Globus pallidus (tissue), 1 donor: ENCODE results near the gene SFT2D3.

ENCODE experiments used
- DNase-seq: peaks from one replicate; pipeline ENCODE4 v3.0.0-alpha.2; 2015; ENCODE audit warnings: low spot score

Gene SFT2D3

DNA sequence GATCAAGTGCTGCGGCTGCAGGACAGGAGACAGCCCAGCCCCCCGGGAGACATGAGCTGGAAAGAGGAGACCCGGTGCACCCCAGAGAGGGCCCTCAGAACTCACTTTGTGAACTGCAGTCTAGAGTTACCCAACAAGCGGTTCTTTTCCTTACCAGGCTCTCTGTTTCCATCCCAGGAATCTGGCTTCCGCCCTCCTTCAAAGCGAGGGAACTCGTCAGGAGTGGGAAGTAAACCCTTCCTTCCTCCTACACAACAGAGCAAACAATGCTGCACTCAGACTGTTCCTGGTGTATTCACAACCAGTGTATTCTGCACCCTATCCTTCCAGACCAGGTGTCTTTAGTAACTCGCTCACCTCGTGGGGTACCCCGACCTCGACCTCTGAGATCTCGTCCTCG lies 8.0 kb downstream of the SFT2D3 start:
- DNase-seq = no peak

DNA sequence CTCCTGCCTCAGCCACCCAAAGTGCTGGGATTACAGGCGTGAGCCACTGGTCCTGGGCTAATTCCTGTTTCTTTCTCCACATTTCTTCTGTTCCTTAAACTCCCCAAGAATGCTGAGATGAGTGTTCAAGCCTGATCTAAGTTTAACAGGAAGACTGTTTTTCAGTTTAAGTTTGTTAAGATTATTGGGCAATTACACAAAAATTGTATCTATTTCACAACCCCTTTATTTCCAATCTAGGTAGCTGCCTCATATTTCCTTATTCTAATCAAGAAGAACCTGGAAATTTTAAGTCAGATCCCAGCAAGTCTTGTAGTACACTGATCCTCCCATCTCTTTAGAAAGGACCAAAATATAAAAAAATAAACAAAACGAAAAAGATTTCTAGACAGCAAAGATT lies 11.7 kb downstream of the SFT2D3 start:
- DNase-seq = no peak

DNA sequence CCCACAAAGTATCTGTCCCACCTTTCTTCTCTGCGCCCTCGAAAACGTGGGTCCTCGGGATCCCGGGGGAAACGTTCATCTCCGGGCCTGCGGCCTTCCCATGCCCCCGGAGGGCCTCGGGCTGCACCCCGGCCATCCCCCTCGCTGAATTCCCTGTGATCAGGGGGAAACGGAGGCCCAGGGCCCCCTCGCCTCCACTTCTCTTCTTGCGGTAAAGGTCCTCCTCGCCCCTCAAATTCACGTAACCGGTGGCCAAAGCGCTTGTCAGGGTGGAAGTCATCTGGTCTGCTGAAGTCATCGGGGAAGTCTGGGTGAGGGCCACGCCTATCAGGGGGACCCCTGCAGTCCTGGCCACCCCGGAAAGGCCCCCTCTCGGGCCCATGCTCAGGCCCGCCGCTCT lies 12.3 kb downstream of the SFT2D3 start:
- DNase-seq = no peak

DNA sequence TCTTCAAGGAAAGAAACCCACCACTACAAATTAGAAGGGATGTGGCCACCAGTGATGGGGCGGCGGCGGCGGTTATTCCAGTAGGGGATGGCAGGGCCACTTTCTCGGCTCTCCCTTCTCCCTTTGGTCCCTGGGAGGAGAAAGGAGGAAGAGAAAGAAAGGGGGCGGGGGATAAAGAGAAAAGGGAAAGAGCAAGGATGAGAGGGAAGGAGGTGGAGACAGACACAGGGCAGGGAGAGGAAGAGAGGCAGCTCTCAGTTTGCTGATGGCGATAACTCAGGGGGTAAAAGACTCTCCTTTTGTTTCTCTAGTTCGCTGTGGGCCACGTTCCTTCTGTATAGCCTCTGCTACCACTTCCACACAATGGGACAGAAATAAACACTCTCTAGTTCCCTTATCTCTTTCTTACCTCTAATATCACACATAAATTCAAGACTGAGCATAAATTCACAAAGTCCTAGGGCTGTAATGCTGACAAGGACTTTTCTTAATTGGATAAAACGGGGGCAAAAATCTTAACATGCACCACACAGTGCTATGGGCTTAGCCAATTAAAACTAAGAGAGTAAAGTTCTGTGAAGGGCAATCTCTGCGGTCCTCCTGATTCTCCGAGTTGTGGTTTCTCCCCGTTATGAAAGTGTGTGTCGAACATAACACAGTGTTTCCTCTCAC lies 14.6 kb downstream of the SFT2D3 start:
- DNase-seq = no peak

DNA sequence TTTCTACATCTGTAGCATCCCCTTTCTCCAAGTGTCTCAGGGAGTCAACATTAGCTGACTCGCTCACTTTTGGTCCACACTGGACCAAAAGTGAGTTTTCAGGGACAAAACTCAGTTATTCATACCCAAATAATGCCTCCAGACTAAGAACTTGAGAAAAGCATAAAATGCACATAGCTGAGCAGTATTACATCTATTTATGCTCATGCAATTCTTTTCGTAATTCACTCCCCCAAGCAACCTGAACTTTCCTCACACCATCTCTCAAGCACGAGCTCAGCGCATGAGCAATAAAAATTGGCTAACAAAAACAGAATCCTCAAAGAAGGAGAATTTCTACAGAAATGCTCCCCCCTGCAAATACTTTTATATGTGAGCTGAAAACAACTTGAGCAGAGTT lies 17.0 kb downstream of the SFT2D3 start:
- DNase-seq = no peak

DNA sequence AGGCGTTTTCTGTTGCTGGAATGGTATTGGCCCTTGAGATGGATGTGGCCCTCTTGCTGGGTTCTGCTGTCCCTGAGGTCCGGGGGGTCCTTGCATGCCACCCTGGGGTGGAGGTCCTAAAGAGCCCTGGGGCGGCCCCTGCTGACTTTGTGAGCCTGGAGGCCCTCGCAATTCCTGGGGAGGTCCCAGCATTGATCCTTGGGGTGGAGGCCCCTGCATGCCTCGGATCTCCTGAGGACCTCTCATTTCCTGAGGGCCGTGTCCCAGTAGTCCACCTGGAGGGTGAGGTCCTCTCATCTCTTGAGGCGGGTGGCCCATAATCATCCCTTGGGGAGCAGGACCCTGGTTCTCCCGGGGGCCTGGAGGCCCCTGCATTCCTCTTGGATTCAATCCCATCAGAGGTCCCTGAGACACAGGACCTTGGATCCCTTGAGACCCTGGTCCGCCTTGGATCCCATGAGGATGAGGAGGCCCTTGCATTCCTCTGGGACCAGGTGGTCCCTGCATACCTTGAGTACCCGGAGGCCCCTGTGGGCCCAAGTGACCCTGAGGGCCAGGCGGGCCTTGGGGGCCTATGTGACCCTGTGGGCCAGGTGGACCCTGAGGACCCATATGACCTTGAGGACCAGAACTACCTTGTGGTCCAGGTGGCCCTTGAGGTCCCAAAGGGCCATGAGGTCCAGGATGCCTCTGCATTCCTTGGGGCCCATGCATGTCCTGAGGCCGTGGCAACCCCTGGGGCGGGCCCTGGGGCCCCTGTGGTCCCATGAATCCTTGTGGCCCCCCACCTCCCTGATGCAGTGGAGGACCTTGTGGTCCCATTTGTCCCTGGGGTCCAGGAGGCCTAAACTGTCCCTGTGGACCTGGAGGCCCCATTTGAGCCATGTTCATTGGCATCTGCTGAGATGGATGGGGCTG lies 18.3 kb downstream of the SFT2D3 start:
- DNase-seq = no peak

DNA sequence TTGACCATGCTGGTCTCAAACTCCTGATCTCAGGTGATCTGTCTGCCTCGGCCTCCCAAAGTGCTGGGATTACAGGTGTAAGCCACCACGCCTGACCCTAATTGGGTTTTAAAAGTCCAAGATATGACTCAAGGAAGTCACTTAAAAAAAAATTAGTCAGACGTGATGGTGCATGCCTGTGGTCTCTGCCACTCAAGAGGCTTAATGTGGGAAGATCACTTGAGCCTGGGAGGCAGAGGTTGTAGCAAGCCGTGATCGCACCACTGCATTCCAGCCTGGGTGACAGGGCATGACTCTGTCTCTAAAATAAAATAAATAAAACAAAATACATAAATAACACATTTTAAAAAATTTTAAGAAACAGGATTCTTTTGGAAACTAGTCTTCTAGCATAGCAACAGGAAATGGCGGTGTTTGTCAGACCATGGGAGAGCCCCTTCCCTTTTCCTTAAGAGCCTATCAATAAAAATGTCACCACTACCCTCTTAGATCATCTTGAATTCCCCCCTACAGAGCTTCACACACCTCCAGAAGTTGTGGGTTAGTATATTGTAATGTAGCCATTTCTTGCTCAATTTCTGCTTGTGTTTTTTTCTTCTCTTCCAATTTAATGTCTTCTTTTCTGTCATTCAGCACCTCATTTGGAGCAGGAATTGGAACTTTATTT lies 20.1 kb downstream of the SFT2D3 start:
- DNase-seq = no peak

DNA sequence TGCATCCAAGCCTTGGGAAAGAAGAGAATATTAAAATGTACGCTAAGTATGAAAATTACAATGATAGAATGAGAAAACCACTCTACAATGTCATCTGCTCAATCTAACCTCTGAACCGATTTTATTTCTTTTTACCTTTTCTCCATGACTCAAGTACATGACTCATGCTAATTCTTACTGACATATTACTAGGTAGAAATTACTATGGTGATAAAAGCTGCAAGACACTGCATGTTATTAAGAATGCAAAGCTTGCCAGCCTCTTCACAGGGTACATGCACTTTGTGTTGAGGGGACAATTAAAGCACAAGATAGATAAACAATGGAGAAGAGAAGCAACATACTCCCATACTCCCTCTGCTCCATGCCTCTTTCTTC lies 20.7 kb downstream of the SFT2D3 start:
- DNase-seq = no peak

DNA sequence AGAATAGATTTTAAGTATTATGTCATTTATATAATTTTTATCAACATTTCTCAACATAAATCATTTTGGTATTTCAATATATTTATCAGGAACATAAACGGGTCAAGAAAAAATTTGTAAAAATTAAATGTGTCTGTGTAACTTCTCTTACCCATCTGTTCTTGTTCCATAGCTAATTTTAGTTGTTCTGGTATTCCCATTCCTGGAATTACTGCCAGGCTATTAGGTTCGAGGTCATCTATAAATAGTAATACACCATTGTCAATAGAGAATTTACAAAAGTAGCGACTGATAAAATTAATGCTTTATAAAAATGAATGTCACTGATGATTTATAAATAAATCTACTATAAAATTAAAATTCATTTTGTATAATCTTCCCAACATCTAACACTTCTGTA lies 21.5 kb downstream of the SFT2D3 start:
- DNase-seq = no peak

DNA sequence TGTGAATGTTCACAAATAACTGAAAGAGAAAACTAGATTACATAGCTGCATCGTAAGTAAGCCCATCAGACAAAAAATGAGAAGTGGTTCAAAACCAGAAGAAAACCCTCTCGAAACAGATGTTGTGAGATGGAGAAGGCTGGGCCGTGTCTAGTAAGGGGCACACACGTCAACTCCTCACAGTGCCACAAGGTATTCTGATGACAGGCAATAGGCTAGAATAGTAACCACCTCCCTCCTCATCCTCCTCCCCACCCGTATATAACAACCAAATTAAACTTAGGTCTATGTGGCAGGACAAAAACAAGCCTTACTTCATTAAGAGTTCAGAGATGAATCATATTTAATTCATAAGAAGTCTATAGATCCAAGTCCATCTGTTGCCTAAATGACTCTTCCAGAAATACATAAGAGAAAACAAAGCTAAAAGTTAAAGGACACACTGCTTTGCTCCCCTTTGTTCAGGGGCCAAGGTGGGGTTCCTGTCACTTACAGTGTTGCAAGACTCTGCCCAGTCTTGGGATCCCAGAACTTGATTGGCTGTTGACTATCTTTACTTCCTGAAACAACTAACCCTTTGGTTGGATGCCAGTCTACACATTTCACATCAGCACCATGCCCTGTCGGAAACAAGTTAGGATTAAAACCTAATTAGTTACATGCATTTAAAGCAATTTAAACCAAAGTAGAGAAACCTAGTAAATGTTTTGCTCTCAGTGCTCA lies 25.0 kb downstream of the SFT2D3 start:
- DNase-seq = no peak

DNA sequence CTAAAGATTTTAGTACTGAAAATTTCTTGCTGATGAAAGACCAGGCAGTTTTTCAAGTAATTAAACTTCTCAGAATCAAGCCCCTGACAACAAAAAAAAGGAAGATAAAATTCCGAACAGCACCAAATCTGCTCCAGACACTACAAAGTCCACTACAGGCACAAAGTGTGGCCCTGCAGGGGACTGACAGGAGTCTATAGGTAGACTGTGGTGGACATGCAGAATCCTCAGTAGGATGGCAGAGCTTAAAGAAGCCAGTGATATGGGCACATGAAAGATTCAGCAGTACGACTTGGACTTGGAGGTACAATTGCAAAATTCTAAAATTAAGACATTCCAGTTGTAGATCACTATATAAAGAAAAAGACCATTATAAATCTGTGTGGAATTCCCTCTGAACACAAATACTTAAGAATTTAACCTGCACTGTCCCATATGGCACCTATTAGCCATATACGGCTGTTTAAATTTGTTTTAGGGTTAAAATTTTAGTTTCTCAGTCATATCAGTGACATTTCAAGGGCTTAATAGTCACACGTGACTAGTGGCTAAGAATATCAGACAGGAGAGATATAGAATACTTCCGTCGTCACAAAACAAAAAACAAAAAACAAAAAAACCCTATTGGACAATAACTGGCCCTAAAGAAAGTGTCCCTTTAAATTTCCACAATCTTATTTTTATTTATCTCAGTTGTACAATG lies 32.0 kb downstream of the SFT2D3 start:
- DNase-seq = no peak

DNA sequence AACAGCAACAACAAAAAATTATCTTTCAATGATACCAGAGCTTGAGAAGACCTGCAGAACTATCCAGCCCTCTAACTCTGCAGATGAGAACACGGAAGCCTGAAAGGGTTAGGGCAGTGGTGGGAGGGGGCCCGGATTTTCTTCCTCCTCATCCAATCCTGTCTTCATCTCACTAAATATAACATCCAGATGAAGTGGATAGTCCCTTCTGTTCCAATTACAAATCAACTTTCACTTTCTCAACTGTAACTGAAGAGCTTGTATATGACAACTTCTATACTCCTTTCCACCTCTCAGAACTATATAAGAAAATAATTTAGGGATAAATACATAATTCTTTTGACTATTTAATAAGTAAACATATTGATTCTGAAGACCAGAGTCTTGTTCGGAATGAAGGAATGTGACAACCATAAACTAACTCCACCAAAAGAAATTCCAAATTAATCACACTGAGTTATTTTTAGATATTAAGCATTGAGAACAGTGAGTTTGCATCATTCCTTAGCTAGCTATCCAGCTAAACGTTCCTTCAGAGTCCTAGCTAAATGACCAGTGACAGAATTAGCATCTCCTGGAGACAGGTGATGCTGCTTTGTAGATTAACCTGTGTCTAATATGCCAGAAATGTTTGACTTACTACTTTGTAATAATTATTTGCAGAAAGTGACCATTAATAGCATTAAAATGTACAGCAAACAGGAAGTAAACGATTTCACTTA lies 32.7 kb downstream of the SFT2D3 start:
- DNase-seq = no peak

DNA sequence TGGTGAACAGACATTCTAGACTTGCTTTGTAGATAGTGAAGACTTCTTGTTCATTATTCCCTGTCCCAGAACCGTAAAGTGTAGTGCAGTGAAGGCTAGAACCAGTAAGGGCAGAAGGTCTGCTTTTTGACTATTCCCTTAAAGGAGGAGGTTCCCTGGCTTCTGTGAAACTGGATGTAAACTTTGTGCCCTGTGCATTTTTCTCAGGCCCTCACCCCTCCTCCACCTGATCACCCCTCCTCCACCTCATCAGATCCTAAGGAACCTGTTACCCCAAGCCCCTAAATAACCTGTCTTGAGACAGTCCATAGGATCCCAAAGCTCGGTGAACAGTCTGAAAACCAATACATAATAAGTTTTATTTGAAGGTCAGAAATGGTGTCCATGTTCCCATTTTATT lies 33.7 kb downstream of the SFT2D3 start:
- no peak for DNase-seq

DNA sequence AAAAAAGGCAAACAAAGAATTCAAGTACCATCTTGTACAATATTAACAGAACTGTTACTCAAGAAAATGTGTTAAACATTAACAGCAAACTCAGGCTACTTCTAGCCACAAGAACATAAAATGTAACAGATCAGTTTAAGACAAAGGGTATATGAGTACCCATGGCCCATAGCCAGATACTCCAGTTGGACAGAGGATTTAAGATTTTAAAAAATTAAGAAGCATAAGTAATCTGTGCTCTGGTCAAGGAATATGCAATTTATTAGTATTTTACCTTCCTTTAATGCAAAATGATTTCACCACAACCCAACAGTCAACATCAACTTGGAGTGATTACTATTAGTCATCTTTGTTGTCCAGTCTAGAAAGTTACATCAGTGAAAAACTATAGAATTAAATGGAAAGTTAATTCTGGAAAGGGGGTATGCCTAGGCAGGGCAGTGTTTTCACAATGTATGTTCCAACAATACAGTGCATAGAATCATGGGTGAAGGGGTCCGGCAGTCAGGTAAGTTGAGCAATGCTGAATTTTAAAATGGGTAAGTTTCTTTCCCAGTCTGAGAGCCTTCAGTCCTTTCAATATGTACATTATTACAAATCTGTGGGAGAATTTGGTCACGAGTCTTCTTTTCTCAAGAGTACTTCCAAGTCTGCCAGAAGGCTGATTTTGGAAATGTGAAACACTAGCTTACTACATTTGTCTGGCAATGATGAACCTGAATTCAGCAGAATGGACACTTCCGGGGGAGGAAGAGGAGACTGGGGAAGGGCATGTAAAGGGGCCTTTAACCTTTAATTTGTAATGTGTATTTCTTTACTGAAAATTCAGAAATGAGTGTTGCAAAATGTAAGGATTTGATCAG lies 34.5 kb downstream of the SFT2D3 start:
- no peak for DNase-seq

DNA sequence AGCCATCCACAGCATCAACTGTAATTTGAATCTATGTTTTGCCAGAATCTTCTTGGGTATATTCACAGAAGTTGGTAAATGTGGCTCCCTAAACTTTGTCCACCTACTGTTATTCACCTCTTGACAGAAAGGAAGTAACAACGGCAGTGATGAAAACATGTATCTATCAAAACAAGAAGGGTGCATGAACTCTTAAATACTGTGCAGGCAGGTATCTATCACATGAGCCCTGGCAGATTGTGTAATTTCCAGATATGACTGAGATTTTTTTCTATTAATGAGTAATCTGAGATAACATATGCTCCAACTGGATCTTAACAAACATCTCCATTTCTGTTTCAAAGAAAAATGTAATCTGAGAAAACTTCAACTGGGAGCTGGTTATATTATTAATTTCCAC lies 36.6 kb downstream of the SFT2D3 start:
- DNase-seq = no peak

DNA sequence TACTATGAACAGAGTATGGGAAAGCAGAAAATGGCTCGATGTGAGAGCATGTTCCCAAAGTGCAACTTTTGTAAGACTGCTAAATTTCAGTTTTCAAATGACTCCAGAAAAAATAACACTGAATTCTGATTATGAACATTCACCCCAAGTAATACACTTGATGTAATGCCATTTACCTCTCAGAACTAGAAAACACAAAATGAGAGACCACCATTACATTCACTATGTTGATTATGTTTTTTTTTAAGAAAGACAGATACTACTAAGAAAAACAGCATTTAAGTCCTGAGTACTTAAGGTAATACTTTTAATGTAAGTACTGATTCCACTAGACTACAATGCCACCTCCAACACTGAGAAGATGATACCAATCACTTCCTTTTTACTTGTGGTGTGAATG lies 38.5 kb downstream of the SFT2D3 start:
- DNase-seq = no peak

DNA sequence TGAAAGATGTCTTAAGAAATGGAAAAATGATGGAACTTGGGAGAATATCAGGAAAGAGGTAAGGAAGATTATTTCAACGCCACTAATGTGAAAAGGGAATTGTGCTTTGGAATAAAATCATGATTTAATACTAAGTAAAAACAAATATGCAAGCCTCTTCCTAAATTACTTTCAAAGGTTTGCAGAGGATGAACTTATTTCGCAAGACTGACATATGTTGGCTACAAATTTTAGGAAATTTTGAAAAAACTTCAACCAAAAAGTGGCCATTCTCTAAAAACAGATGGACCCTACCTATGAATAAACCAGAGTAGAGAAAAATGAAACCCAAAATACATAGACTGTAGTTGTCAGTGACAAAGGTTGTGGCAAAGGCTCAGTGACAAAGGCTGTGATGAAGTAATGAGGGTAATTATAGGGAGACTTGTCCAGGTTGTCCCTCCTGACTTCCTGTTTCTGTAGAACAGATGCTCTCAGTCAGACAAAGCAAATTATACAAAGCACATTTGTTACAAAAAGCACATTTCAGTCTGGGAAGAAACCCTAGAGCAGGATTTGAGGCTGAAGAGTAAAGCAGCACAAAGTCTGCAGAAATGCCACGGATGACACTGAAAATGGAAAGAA lies 39.5 kb downstream of the SFT2D3 start:
- no peak for DNase-seq

DNA sequence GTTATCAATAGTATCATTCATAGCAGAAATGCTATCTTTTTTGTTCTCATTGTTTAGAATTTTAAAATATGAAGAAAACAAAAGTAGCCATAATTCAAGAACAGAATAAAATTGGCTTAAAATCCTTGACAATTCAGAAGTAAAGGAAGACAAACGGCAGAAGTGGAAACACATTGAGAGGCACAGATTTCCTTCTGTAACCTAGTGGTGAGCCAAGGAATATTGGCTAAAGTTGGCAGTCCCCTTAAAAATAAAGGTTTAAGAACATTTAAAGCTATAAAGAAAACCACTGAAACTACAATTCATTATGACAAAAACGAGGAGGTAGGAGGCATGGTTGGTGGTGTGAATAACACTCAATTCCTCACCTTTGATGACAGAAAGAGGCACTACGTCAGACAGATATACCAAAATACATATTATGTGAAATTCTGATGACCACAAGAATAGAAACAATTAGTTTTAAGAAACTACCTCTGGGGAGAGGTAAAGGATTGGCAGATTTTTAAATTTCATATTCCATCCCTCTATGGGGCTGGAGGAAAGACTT lies 42.3 kb downstream of the SFT2D3 start:
- DNase-seq = no peak

DNA sequence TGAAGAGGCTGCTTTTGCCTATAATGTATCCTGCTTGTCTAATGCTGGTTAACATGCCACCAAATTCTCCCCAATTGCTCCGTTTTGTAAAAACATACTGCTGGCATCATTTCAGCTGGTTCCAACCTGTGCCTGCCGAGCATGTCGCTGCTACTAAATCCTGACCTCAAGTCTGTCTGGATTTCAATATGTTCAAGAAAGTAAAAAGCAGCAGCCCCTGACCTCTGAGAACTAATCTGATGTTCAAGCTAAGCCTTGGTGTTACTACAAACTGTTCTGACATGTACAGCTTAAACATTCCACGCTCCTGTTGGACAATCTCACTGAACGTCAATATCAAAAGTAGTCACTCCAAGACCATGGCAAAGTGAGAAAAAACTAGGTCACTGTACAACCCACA lies 46.3 kb downstream of the SFT2D3 start:
- no peak for DNase-seq
